HG03159 (cell line): Measurements from ENCODE around the gene CTH.
"Not testable (repeated sequence)": the region's sequence is repeated elsewhere in the genome, so short reads cannot be mapped to it uniquely, and the experiment has no call there.

ENCODE experiments used
- ATAC-seq: cut with Tn5 transposase; IDR thresholded peaks from one replicate; pipeline ENCODE4 v1.9.1; 2021; ENCODE audit warnings: mild to moderate bottlenecking, moderate library complexity; ENCODE audit not compliant: unreplicated experiment

Gene CTH

GRCh38 chr1:70449049-70449448 lies 38.0 kb downstream of the CTH start:
- no peak for ATAC-seq

DNA sequence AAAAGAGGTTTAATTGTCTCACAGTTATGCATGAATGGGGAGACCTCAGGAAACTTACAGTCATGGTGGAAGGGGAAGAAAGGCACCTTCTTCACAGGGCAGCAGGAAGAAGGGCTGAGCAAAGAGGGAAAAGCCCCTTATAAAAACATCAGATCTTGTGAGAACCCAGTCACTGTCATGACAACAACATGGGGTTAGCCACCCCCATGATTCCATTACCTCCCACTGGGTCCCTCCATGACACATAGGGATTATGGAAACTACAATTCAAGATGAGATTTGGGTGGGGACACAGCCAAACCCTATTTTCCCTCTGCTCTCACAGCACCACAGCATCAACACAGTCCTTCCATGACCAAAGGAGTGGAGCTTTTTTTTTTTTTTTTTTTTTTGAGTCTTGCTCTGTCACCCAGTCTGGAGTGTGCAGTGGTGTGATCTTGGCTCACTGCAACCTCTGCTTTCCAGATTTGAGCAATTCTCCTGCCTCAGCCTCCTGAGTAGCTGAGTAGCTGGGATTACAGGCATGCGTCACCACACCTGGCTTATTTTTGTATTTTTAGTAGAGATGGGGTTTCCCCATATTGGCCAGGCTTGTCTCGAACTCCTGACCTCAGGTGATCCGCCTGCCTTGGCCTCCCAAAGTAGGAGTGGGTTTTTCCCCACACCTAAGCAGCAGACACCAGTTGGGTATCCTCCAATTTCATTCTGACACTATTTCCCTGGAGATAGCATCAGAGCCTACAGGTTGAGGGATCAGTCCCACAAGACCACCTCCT lies 41.3 kb downstream of the CTH start:
- not testable (repeated sequence) for ATAC-seq

DNA sequence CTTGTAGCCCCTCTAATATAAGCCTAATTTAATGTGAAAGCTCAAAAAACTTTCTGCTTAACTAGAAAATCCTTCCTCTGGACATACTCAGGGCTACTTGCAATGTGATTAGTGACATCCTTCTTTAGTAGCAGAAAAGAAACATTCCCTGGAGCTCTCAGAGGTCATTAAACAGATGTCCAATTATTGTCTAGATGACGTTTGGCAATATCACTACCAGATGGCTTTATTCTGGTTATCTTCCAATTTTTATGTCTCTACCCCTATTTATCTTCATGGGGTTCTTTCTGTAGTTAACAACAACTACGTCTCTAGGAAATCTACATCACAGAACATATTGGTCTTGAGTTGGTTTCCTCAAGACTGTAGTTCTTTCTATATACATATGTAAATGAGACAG lies 44.2 kb downstream of the CTH start:
- no peak for ATAC-seq

DNA sequence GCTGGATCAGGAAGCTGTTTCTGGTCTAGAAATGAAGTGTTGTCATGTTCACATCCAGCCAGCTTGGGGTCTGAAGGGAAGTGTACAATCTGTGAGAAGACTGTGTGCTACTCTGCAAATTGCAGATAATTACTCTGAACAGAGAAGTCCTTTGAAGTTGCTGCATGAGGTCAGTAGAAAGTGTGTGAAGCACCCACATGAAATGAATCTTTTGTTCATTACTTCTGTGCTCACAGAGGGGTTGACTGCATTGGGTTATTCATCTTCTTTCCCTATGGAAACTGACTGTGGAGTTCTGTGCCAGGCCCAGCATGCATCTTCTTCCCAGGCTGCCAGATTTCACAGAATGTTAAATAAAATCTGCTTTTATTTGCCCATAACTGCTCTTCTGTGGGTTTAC lies 47.1 kb downstream of the CTH start:
- ATAC-seq = no peak

DNA sequence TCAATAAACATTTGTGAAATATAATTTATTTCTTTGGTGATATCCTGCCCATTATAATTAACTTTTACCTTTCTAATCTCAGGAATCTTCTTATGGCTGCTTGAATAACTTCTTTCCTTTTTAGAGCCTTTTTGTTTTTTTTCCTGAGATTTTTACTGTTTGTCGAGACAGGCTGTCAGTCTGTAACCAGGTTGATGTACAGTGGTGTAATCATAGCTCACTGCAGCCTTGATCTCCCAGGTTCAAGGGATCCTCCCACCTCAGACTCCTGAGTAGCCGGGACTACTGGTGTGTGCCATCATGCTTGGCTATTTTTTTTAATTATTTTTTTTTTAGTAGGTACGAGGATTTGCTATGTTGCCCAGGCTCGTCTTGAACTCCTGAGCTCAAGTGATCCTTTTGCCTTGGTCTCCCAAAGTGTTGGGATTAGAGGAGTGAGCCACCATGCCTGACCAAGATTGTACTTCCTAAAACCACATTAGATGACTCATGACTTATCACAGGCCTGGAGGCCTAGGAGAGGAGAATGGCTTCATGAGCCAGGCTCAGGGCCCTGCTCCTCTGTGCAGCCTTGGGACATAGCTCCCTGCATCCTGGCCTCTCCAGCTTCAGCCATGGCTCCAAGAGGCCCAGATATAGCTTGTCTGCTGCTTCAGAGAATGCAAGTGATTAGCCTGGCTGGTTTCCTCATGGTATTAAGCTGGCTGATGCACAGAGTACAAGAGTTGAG lies 48.6 kb downstream of the CTH start:
- no peak for ATAC-seq

DNA sequence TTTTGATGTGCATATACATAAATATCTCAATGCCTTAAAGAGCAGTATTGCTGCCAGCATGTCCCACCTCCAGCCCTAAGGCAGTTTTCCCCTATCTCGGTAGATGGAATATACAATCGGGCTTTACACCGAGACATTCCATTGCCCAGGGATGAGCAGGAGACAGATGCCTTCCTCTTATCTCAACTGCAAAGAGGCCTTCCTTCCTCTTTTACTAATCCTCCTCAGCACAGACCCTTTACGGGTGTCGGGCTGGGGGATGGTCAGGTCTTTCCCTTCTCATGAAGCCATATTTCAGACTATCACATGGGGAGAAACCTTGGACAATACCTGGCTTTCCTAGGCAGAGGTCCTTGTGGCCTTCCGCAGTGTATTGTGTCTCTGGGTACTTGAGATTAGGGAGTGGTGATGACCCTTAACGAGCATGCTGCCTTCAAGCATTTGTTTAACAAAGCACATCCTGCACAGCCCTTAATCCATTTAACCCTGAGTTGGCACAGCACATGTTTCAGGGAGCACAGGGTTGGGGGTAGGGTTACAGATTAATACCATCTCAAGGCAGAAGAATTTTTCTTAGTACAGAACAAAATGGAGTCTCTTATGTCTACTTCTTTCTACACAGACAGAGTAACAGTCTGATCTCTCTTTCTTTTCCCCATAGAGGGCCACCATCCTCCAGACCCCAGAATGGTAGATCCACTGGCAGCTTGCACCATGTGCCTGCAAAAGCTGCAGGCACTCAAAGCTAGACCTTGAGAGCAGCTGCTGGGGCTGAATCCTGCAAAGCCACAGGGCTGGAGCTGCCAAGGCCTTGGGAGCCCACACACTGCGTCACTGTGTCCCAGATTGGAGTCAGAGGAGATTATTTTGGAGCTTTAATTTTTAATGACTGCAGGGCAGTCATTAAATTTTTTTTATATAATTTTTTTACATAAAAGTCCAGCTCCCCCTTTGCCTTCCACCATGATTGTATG lies 50.0 kb downstream of the CTH start:
- ATAC-seq = not testable (repeated sequence)

GRCh38 chr1:70462611-70463010 lies 51.5 kb downstream of the CTH start:
- no peak for ATAC-seq

DNA sequence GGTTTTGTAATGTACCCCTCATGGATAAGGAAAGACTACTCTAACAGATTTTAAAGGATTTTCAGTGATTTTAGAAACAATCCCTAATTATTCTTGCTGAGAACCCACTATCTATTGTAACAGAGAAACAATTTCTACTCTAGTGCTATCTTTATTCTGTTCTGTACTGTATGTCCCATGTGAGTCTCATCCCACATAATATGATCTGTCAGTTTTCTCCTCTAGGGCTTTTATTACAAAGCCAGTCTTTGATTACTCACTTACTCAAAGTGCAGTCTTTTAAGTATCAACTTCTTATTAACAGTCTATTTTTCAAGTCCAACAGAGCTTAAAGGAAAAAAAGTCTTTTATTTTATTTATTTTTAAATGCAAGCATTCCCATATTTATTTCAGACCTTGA lies 54.8 kb downstream of the CTH start:
- ATAC-seq = no peak

GRCh38 chr1:70467531-70467930 lies 56.5 kb downstream of the CTH start:
- no peak for ATAC-seq

DNA sequence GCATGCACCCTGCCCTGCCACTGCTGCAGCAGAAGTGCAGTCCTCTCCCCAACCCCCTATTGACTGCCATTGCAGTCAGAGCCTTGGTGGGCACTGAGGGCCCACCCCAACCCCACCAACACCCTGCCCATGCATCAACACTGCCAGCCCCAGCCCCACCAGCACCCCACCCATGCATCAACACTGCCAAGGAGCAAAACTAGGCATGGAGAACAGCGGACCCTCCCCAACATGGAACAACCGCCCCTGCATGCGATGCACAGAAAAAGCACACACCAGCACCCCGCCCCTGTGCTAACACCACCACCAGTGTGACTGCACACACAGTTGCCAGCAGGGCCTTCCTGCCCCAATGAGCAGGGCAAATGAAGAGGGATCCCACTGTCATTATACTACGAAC lies 57.1 kb downstream of the CTH start:
- ATAC-seq = no peak

DNA sequence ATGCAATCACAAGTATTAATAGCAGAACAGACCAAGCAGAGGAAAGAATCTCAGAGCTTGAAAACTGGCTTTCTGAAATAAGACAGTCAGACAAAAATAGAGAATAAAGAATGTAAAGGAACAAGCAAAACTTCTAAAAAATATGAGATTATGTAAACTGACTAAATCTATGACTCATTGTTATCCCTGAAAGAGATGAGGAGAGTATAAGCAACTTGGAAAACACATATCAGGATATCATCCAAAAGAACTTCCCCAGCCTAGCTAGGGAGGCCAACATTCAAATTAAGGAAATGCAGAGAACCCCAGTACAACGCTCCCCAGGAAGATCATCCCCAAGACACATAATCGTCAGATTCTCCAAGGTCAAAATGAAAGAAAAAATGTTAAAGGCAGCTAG lies 58.1 kb downstream of the CTH start:
- ATAC-seq = not testable (repeated sequence)

DNA sequence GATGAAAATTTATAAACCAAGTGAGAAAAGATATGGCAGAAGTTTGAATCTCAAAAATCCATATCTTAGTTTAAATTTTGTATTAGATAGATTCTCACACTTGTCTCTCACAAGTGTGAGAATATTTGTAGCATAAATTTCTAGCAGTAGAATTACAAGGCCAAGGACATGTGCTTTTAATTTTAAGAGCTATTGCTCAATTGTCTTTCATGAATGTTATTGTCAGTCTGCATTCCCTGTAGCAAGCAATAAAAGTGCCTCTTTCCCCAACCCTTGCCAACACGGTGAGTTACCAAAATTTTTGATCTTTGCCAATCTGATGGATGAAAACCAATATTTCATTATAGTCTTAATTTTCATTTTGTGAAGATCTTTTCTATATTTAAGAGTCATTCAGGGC lies 64.0 kb downstream of the CTH start:
- no peak for ATAC-seq

- ATAC-seq = no peak
These were observed 66.0 kb downstream of the CTH start for GRCh38 chr1:70477090-70477489.

- ATAC-seq = not testable (repeated sequence)
These were observed 66.8 kb downstream of the CTH start for GRCh38 chr1:70477905-70478304.

DNA sequence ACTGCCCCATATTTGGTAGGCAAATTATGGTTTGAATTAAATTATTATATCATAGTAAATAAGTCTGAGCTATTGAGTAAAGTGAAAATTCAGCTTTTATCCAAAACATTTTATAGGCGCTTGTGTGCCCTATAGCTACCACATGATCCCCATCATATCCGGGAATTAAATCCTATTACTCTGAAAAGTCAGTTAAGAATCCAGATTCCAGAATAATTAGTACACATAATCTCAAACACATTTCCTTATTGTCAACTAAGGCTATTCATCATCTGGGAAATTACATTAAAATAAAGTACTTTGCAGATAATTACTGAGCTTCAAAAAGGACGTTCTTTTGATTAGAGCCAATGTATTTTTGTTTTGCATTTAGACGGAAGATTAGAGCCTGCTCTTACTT lies 72.3 kb downstream of the CTH start:
- ATAC-seq = no peak

- no peak for ATAC-seq
These were observed 74.6 kb downstream of the CTH start for GRCh38 chr1:70485624-70486023.

GRCh38 chr1:70486676-70487458 lies 75.8 kb downstream of the CTH start:
- no peak for ATAC-seq

- ATAC-seq = no peak
These were observed 76.4 kb downstream of the CTH start for GRCh38 chr1:70487459-70487815.

- peak; percentile 61 for ATAC-seq
These were observed 77.0 kb downstream of the CTH start for GRCh38 chr1:70487910-70488665.
